HEK293 (cell line): ENCODE data around the gene FBXW11.

ENCODE experiments used
- CTCF ChIA-PET: fragments of 350-600 bp; formaldehyde crosslinking; extraction: SDS; loops from one replicate; lab custom pipeline; 2021; ENCODE audit warnings: antibody characterized with exemption; lab: Yijun Ruan, JAX
- POLR2A ChIA-PET: fragments of 300-600 bp; formaldehyde crosslinking; extraction: SDS; loops from one replicate; lab custom pipeline; 2020; ENCODE audit warnings: antibody characterized with exemption, inconsistent platforms; lab: Yijun Ruan, JAX
- H3K27ac ChIP-seq: fragments of 200-500 bp; sonication (Bioruptor generic); 2 replicates; pipeline ENCODE4 v1.5.1; 2014; ENCODE audit warnings: low read depth, low read length, control low read depth, inconsistent platforms; ENCODE audit errors: extremely low read depth
- H3K36me3 ChIP-seq, 2 experiments: fragments of 200-500 bp in 1 of 2; sonication (Bioruptor generic) in 1 of 2; 1 replicate in 1 of 2; 2 replicates in 1 of 2; pipeline ENCODE4 v1.5.1; 2014 to 2017; ENCODE audit warnings: inconsistent platforms in 2 of 2, low read length in 2 of 2; ENCODE audit not compliant: control insufficient read depth in 2 of 2, insufficient read depth in 1 of 2
- H3K4me1 ChIP-seq: fragments of 200-500 bp; sonication (Bioruptor generic); 2 replicates; pipeline ENCODE4 v1.5.1; 2014; ENCODE audit warnings: mild to moderate bottlenecking, low read length, inconsistent platforms; ENCODE audit not compliant: control insufficient read depth, insufficient read depth
- H3K4me3 ChIP-seq: 2 replicates; pipeline ENCODE4 v1.5.1; 2011; ENCODE audit warnings: low read depth, mild to moderate bottlenecking, control low read depth, low read length, moderate library complexity
- H3K9me3 ChIP-seq: fragments of 200-500 bp; sonication (Bioruptor generic); 2 replicates; pipeline ENCODE4 v1.5.1; 2014; ENCODE audit warnings: low read depth, low read length, inconsistent platforms; ENCODE audit not compliant: control insufficient read depth, insufficient read depth
- BCL11B ChIP-seq: fragments of 450-650 bp; formaldehyde crosslinking; IDR thresholded peaks from 2 replicates; pipeline ENCODE4 v1.5.1; 2016; ENCODE audit warnings: low read depth, missing biosample characterization, missing genetic modification characterization
- GLI2 ChIP-seq: fragments of 450-650 bp; formaldehyde crosslinking; IDR thresholded peaks from 2 replicates; pipeline ENCODE4; 2017; ENCODE audit warnings: missing biosample characterization, missing genetic modification characterization, low read depth, borderline replicate concordance
- MYNN ChIP-seq: fragments of 450-650 bp; formaldehyde crosslinking; IDR thresholded peaks from 2 replicates; pipeline ENCODE4 v1.5.1; 2016; ENCODE audit warnings: missing biosample characterization, missing genetic modification characterization, borderline replicate concordance
- PRDM1 ChIP-seq: fragments of 450-650 bp; formaldehyde crosslinking; IDR thresholded peaks from 2 replicates; pipeline ENCODE4; 2016; ENCODE audit warnings: missing biosample characterization, missing genetic modification characterization
- TCF7L2 ChIP-seq: IDR thresholded peaks from 2 replicates; pipeline ENCODE4 v1.6.1; 2011; ENCODE audit warnings: low read depth, mild to moderate bottlenecking, inconsistent platforms, low read length, moderate library complexity, borderline replicate concordance
- ZFP37 ChIP-seq: fragments of 450-650 bp; formaldehyde crosslinking; IDR thresholded peaks from 2 replicates; pipeline ENCODE4 v1.5.1; 2016; ENCODE audit warnings: missing biosample characterization, missing genetic modification characterization
- ZIC2 ChIP-seq: fragments of 450-650 bp; formaldehyde crosslinking; IDR thresholded peaks from 2 replicates; pipeline ENCODE4 v1.5.1; 2016; ENCODE audit warnings: missing biosample characterization, missing genetic modification characterization
- ZNF169 ChIP-seq: fragments of 450-650 bp; formaldehyde crosslinking; IDR thresholded peaks from 2 replicates; pipeline ENCODE4 v1.5.1; 2016; ENCODE audit warnings: missing biosample characterization, missing genetic modification characterization
- ZNF184 ChIP-seq: fragments of 450-650 bp; IDR thresholded peaks from 2 replicates; pipeline ENCODE4 v1.5.1; 2018; ENCODE audit warnings: missing biosample characterization, mild to moderate bottlenecking, missing genetic modification characterization
- ZNF211 ChIP-seq: fragments of 450-650 bp; formaldehyde crosslinking; IDR thresholded peaks from 2 replicates; pipeline ENCODE4 v1.5.1; 2016; ENCODE audit warnings: low read depth, missing biosample characterization, missing genetic modification characterization
- ZNF221 ChIP-seq: fragments of 450-650 bp; formaldehyde crosslinking; IDR thresholded peaks from 2 replicates; pipeline ENCODE4 v1.5.1; 2017; ENCODE audit warnings: missing biosample characterization, missing genetic modification characterization, borderline replicate concordance
- ZNF354C ChIP-seq: fragments of 450-650 bp; formaldehyde crosslinking; IDR thresholded peaks from 2 replicates; pipeline ENCODE4 v1.5.1; 2016; ENCODE audit warnings: missing biosample characterization, missing genetic modification characterization, low read depth, borderline replicate concordance
- ZNF404 ChIP-seq: fragments of 450-650 bp; formaldehyde crosslinking; IDR thresholded peaks from 2 replicates; pipeline ENCODE4 v1.5.1; 2017; ENCODE audit warnings: missing biosample characterization, missing genetic modification characterization
- ZNF426 ChIP-seq: fragments of 450-650 bp; formaldehyde crosslinking; IDR thresholded peaks from 2 replicates; pipeline ENCODE4 v1.5.1; 2017; ENCODE audit warnings: missing biosample characterization, missing genetic modification characterization, mild to moderate bottlenecking, inconsistent platforms, moderate library complexity
- ZNF510 ChIP-seq: fragments of 450-650 bp; formaldehyde crosslinking; IDR thresholded peaks from 2 replicates; pipeline ENCODE4 v1.5.1; 2018; ENCODE audit warnings: mild to moderate bottlenecking, missing genetic modification characterization, missing biosample characterization; ENCODE audit not compliant: insufficient replicate concordance
- ZNF560 ChIP-seq: fragments of 450-650 bp; formaldehyde crosslinking; IDR thresholded peaks from 2 replicates; pipeline ENCODE4 v1.5.1; 2017; ENCODE audit warnings: missing biosample characterization, missing genetic modification characterization, borderline replicate concordance
- ZNF585B ChIP-seq: fragments of 450-650 bp; formaldehyde crosslinking; IDR thresholded peaks from 2 replicates; pipeline ENCODE4 v1.5.1; 2016; ENCODE audit warnings: missing biosample characterization, missing genetic modification characterization
- ZNF626 ChIP-seq: fragments of 450-650 bp; sonication (Bioruptor Pico); formaldehyde crosslinking; IDR thresholded peaks from 2 replicates; pipeline ENCODE4 v1.5.1; 2018; ENCODE audit warnings: missing biosample characterization, missing genetic modification characterization, inconsistent platforms
- ZNF629 ChIP-seq: fragments of 450-650 bp; formaldehyde crosslinking; IDR thresholded peaks from 2 replicates; pipeline ENCODE4 v1.5.1; 2017; ENCODE audit warnings: missing biosample characterization, missing genetic modification characterization
- ZNF664 ChIP-seq: fragments of 450-650 bp; formaldehyde crosslinking; IDR thresholded peaks from 2 replicates; pipeline ENCODE4 v1.5.1; 2016; ENCODE audit warnings: missing biosample characterization, missing genetic modification characterization
- TF ChIP-seq, protein P1 (sequence below): fragments of 450-650 bp; formaldehyde crosslinking; IDR thresholded peaks from 2 replicates; pipeline ENCODE4 v1.5.1; 2016; ENCODE audit warnings: missing biosample characterization, missing genetic modification characterization
- TF ChIP-seq, protein P2 (sequence below): fragments of 450-650 bp; IDR thresholded peaks from 2 replicates; pipeline ENCODE4 v1.5.1; 2018; ENCODE audit warnings: missing biosample characterization, missing genetic modification characterization

Gene FBXW11

DNA sequence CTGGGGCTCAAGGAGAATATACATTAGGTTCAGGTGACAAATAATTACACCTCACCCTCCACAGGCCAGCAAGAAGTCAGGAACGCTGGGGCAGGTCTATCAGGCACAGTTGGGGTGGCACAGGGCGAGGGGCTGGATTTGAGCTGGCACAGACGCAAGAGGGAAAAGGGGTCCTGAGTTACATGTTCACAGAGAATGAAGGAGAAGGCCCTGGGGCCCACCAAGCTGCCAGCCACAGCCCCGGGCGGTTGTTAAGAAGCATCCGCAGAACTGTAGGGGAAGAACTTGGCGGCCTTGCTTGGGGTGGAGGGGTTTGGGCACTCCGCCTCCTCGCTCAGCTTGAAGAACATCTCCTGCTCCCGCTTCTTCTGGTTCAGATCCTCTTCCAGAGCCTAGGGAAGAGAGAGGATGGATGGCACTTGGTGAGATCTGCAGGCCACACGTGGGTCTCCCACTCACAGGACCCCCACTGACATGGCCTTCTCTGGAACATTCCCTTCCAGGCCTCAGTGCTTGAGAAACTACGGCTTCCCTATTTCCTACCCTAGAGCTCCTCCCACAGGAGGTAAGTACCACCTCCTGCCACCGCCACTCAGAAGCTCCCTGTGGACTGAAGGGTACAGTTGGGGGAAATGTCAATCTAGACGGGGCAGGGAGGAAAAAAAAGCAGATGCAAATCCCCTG is 38.3 kb upstream of the FBXW11 start:
- CTCF ChIA-PET, result interaction anchor here (0.6 to 1.3 kb wide), 3 partner anchors 9 to 138 kb away, joined by 3 to 6 read pairs (median 4); no protein-coding TSS in a partner anchor
- Histone ChIP-seq H3K27ac (no peak overlapping the region), H3K9me3 (no peaks in the 10 kb centered on the region)
- no peak for TF ChIP-seq ZNF585B (tag by site-specific recombination)
- TF ChIP-seq, protein P1, sequence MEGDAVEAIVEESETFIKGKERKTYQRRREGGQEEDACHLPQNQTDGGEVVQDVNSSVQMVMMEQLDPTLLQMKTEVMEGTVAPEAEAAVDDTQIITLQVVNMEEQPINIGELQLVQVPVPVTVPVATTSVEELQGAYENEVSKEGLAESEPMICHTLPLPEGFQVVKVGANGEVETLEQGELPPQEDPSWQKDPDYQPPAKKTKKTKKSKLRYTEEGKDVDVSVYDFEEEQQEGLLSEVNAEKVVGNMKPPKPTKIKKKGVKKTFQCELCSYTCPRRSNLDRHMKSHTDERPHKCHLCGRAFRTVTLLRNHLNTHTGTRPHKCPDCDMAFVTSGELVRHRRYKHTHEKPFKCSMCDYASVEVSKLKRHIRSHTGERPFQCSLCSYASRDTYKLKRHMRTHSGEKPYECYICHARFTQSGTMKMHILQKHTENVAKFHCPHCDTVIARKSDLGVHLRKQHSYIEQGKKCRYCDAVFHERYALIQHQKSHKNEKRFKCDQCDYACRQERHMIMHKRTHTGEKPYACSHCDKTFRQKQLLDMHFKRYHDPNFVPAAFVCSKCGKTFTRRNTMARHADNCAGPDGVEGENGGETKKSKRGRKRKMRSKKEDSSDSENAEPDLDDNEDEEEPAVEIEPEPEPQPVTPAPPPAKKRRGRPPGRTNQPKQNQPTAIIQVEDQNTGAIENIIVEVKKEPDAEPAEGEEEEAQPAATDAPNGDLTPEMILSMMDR (tag by site-specific recombination), result peak; percentile 17; the same call in 1 of the 2 replicates
- TF ChIP-seq, all 188 proteins: peak for 1
- Histone ChIP-seq H3K4me1 (no peaks in the 10 kb centered on the region), H3K4me3 (no peak overlapping the region), H3K36me3 (no peaks in the 10 kb centered on the region; a peak in 1 of 3 replicates)
- POLR2A ChIA-PET, result no interaction called here

DNA sequence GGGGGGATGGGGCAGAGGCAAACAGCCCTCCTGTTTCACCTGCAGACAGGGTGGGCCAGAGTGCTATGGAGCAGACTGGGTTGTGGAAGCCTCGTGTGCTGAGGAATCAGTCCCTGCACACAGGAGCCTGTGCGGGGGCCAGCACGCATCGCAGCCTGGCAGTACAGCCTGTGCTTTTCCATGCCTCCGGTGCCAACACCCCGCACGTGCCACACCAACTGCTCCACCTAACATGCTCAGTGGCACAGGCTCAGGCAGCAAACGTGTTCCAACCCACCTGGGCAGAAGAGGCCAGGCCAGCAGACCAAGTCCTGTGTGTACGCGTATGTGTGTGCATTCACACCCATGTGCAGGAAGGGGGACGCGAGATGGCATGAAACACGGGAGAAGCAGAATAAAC is 37.4 kb upstream of the FBXW11 start:
- H3K27ac ChIP-seq, result no peak overlapping the region
- TF ChIP-seq ZNF426 (tag by site-specific recombination) (no peak), TCF7L2 (no peak), ZNF184 (tag by site-specific recombination) (no peak), MYNN (tag by site-specific recombination) (no peak), GLI2 (tag by site-specific recombination) (no peak), ZIC2 (tag by site-specific recombination) (no peak), ZNF626 (tag by site-specific recombination) (no peak), ZNF211 (tag by site-specific recombination) (no peak), ZFP37 (no peak), ZNF169 (tag by site-specific recombination) (no peak)
- ChIA-PET POLR2A (no interaction called here), CTCF (no interaction called here)
- H3K4me1 ChIP-seq, result no peaks in the 10 kb centered on the region
- H3K36me3 ChIP-seq, result no peaks in the 10 kb centered on the region; a peak in 1 of 3 replicates
- no peaks in the 10 kb centered on the region for H3K9me3 ChIP-seq
- no peak overlapping the region for H3K4me3 ChIP-seq

DNA sequence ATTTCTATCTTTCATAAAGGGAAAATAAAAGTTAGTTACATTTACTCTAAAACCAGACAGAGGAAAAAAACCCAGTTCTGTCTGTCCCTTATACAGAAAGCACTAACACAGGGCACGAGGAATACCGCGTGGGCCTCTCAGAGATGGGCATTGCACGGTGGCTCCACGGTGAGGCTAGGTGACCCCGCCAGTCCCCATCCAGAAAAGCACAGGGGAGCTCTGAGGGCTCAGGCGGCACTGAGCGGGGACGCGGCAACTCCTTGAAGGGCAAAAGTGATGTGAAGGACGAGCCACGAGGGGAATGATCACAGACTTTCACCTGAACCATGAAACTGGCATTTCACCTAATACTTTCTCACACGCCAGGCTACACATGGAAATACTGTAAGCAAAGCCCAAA is 35.7 kb upstream of the FBXW11 start:
- ChIA-PET CTCF (interaction anchor here (0.9 to 3.7 kb wide), 4 partner anchors 12 to 134 kb away, joined by 4 to 44 read pairs (median 10); no protein-coding TSS in a partner anchor), POLR2A (interaction anchor here (0.7 kb wide), 1 partner anchor 539 kb away, joined by 7 read pairs; no protein-coding TSS in a partner anchor)
- TF ChIP-seq ZNF354C (tag by site-specific recombination), result no peak
- no peak for TF ChIP-seq ZNF629 (tag by site-specific recombination)
- TF ChIP-seq ZNF404, result no peak
- 0 out of 2 replicates have a peak, but pooled peaks have one; percentile 12 for TF ChIP-seq PRDM1 (tag by site-specific recombination)
- no peaks in the 10 kb centered on the region for H3K9me3 ChIP-seq
- no peak overlapping the region for H3K27ac ChIP-seq
- no peaks in the 10 kb centered on the region; a peak in 1 of 3 replicates for H3K36me3 ChIP-seq
- H3K4me3 ChIP-seq, result no peak overlapping the region
- no peaks in the 10 kb centered on the region; the same call in 1 of the 2 replicates for H3K4me1 ChIP-seq

DNA sequence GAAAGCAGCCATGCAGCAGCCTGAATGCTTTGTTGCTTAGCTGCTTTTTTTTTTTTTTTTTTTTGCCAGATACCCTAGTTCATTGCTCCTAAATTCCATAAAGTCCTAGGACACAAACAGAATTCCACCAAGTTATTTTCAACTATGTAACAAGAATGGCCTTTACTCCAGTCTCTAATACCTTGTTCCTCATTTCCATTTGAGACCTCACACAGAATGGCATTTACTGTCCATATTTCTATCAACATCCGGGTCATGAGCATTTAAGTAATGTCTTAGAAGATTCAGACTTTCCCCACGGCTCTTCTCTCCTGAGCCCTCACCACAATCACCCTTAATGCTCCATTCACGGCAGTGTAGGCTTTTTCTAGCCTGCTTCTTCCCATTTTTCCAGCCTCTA is 31.7 kb upstream of the FBXW11 start:
- Histone ChIP-seq H3K27ac (no peak overlapping the region), H3K4me1 (no peaks in the 10 kb centered on the region; the same call in 1 of the 2 replicates), H3K9me3 (no peaks in the 10 kb centered on the region), H3K4me3 (no peak overlapping the region), H3K36me3 (no peaks in the 10 kb centered on the region)
- POLR2A ChIA-PET, result no interaction called here
- CTCF ChIA-PET, result interaction anchor here (0.6 kb wide), 3 partner anchors 20 to 294 kb away, joined by 3 read pairs; no protein-coding TSS in a partner anchor
- TF ChIP-seq BCL11B (tag by site-specific recombination), result no peak
- no peak for TF ChIP-seq ZNF510 (tag by site-specific recombination)
- no peak for TF ChIP-seq ZNF221
- no peak for TF ChIP-seq GLI2 (tag by site-specific recombination)
- TF ChIP-seq ZNF664 (tag by site-specific recombination), result no peak
- no peak for TF ChIP-seq ZNF560
- TF ChIP-seq, protein P2, sequence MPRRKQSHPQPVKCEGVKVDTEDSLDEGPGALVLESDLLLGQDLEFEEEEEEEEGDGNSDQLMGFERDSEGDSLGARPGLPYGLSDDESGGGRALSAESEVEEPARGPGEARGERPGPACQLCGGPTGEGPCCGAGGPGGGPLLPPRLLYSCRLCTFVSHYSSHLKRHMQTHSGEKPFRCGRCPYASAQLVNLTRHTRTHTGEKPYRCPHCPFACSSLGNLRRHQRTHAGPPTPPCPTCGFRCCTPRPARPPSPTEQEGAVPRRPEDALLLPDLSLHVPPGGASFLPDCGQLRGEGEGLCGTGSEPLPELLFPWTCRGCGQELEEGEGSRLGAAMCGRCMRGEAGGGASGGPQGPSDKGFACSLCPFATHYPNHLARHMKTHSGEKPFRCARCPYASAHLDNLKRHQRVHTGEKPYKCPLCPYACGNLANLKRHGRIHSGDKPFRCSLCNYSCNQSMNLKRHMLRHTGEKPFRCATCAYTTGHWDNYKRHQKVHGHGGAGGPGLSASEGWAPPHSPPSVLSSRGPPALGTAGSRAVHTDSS, result no peak
